Mammary epithelial cell (primary cell): ENCODE measurements around the gene BIRC7.

ENCODE experiments used
- CTCF ChIP-seq, 2 donors: IDR thresholded peaks in 1 of 2; conservative IDR thresholded peaks in 1 of 2; 2 replicates each; pipeline ENCODE4 v1.5.1; 2011 to 2012; ENCODE audit warnings: inconsistent platforms in 2 of 2, low read length in 2 of 2, mild to moderate bottlenecking in 2 of 2, control low read depth in 1 of 2, low read depth in 1 of 2; ENCODE audit not compliant: insufficient read depth in 1 of 2; ENCODE audit errors: extremely low read depth in 1 of 2
- EZH2 ChIP-seq: IDR thresholded peaks from 2 replicates; pipeline ENCODE4 v1.6.1; 2012; ENCODE audit warnings: low read length, inconsistent platforms, borderline replicate concordance

- TF ChIP-seq EZH2, result no peak
- TF ChIP-seq CTCF (conservative IDR thresholded peaks at IDR 0.05 in 1 of 2, IDR thresholded peaks at IDR 0.05 in 1 of 2; ENCODE audit: extremely low read depth in 1 of 2, insufficient read depth in 1 of 2, low read depth in 1 of 2, low read length in 2 of 2), result no peak
Observed at GRCh38 chr20:63275825-63276224, 40.1 kb downstream of the BIRC7 start.
